Keratinocyte (primary cell): ENCODE data around the gene CHRD. TPM values are rescaled to one million over a fixed set of nuclear protein-coding genes. Genes with fewer than 3 reads are reported as not detected.

Experiments used
- DNase-seq: peaks from one replicate; pipeline ENCODE4 v3.0.0-alpha.2; 2011; ENCODE audit warnings: low read depth, missing footprints, low spot score
- FAIRE-seq: peaks from 2 replicates; lab custom pipeline; 2011; peaks lifted over from hg19 to GRCh38; lab: Jason Lieb, UNC
- H2AFZ ChIP-seq: 2 replicates; pipeline ENCODE4 v1.6.0; 2012; ENCODE audit warnings: low read length, control low read depth, inconsistent platforms; ENCODE audit not compliant: control insufficient read depth
- H3K27ac ChIP-seq: 2 replicates; pipeline ENCODE4 v1.5.1; 2011; ENCODE audit warnings: low read length; ENCODE audit not compliant: control insufficient read depth, insufficient read depth
- H3K27me3 ChIP-seq: 3 replicates; pipeline ENCODE4 v1.6.0; 2011; ENCODE audit warnings: low read length; ENCODE audit not compliant: control insufficient read depth, insufficient read depth; ENCODE audit errors: extremely low read depth
- H3K36me3 ChIP-seq, 2 experiments: 2 replicates in 1 of 2; 3 replicates in 1 of 2; pipeline ENCODE4 v1.5.1; 2011; ENCODE audit warnings: low read length in 2 of 2, mild to moderate bottlenecking in 1 of 2; ENCODE audit not compliant: control insufficient read depth in 2 of 2, insufficient read depth in 2 of 2; ENCODE audit errors: extremely low read depth in 1 of 2
- H3K4me1 ChIP-seq: 3 replicates; pipeline ENCODE4 v1.5.1; 2011; ENCODE audit warnings: low read length; ENCODE audit not compliant: control insufficient read depth, insufficient read depth; ENCODE audit errors: extremely low read depth
- H3K4me2 ChIP-seq: 3 replicates; pipeline ENCODE4 v1.6.0; 2011; ENCODE audit warnings: low read depth, low read length; ENCODE audit not compliant: control insufficient read depth, insufficient read depth; ENCODE audit errors: extremely low read depth
- H3K4me3 ChIP-seq, 3 experiments: fragments of 200-600 bp in 1 of 3; sonication (generic) in 1 of 3; 2 replicates in 2 of 3; 3 replicates in 1 of 3; pipeline ENCODE4 v1.5.1; 2011 to 2016; ENCODE audit warnings: low read length in 3 of 3, mild to moderate bottlenecking in 3 of 3, control low read depth in 2 of 3, inconsistent platforms in 1 of 3, low read depth in 1 of 3, mixed read lengths in 1 of 3, mixed run types in 1 of 3, moderate library complexity in 1 of 3; ENCODE audit not compliant: control insufficient read depth in 2 of 3, insufficient read depth in 2 of 3; ENCODE audit errors: extremely low read depth in 1 of 3
- H3K79me2 ChIP-seq: 2 replicates; pipeline ENCODE4 v1.6.0; 2012; ENCODE audit warnings: low read length; ENCODE audit not compliant: control insufficient read depth, insufficient read depth
- H3K9ac ChIP-seq: 3 replicates; pipeline ENCODE4 v1.6.0; 2011; ENCODE audit warnings: low read length; ENCODE audit not compliant: control insufficient read depth, insufficient read depth; ENCODE audit errors: extremely low read depth
- H3K9me1 ChIP-seq: 3 replicates; pipeline ENCODE4 v1.6.0; 2011; ENCODE audit warnings: low read length; ENCODE audit not compliant: control insufficient read depth, insufficient read depth; ENCODE audit errors: extremely low read depth
- H3K9me3 ChIP-seq: 2 replicates; pipeline ENCODE4 v1.5.1; 2012; ENCODE audit warnings: low read depth, low read length; ENCODE audit not compliant: control insufficient read depth
- H4K20me1 ChIP-seq: 3 replicates; pipeline ENCODE4 v1.6.0; 2011; ENCODE audit warnings: low read length; ENCODE audit not compliant: control insufficient read depth, insufficient read depth; ENCODE audit errors: extremely low read depth
- EZH2 ChIP-seq: IDR thresholded peaks from one replicate; pipeline ENCODE4 v1.6.1; 2012; ENCODE audit warnings: inconsistent platforms, mild to moderate bottlenecking, low read length, moderate library complexity
- dilution Hi-C: fragments of 300-500 bp; cut with MboI; formaldehyde crosslinking; loops from one replicate; pipeline ENCODE4 v1.7.0; 2020; ENCODE audit warnings: low sequenced_read_pairs; ENCODE audit not compliant: extremely low pct_ligation_motif_present
- polyA plus RNA-seq, 5 experiments: library from polyadenylated mRNA; depleted of rRNA in 3 of 5; stranded (reverse) in 3 of 5; stranded (forward) in 1 of 5; unstranded in 1 of 5; fragments of >200 nt; gene quantifications; 1 replicate in 1 of 5; 2 replicates in 3 of 5; 3 replicates in 1 of 5; pipeline versions ENCODE4 v1.2.1 to v1.2.3, GENCODE V29; 2011 to 2012; ENCODE audit warnings: missing spikeins in 2 of 5, low read depth in 1 of 5, low replicate concordance in 1 of 5
- TF ChIP-seq, protein P1 (sequence below), 3 experiments: IDR thresholded peaks in 1 of 3; conservative IDR thresholded peaks in 1 of 3; optimal IDR thresholded peaks in 1 of 3; 2 replicates in 2 of 3; 3 replicates in 1 of 3; pipeline versions ENCODE3 to v1.5.1; 2011; ENCODE audit warnings: low read length in 3 of 3, mild to moderate bottlenecking in 3 of 3, moderate library complexity in 2 of 3, control low read depth in 1 of 3, inconsistent platforms in 1 of 3; ENCODE audit not compliant: insufficient read depth in 2 of 3; ENCODE audit errors: extremely low read depth in 1 of 3

Gene CHRD
- polyA plus RNA-seq, 1 donor (not counting 4 experiments of a cell fraction or from before 2014, with no cell fraction given), result not detected

DNA sequence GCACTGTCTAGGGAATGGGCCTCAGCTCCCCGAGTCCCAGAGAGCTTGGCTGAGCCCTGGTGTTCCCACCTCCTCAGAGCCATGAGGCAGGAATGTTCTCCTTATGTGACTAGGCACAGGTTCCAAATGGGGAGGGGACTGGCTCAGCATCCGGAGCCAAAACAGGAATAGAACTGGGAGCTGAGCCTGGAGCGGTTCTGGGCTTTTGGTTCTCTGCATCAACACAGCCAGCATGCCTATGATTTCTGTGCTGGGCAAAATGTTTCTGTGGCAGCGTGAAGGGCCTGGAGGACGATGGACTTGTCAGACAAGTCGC is 42.5 kb upstream of the CHRD start, which contains the start of gene FAM131A:
Gene FAM131A, plus strand, starts transcription at position 202 of the 316 bp plus-strand sequence. Its CDS starts 31 bp downstream, at position 233.
- H3K4me2 ChIP-seq, result peak within 1 kb of the TSS; percentile 90
- H3K79me2 ChIP-seq, result peaks cover 28% of the 10 kb centered on the region
- peaks cover 19 to 35% of the 10 kb centered on the region in 2 experiments for H3K36me3 ChIP-seq
- dilution Hi-C loops, result no loop called here
- peak within 1 kb of the TSS; percentile 52 to 78 (median 72) for H3K4me3 ChIP-seq
- H3K4me1 ChIP-seq, result peaks cover 88% of the 10 kb centered on the region
- TF ChIP-seq, protein P1, sequence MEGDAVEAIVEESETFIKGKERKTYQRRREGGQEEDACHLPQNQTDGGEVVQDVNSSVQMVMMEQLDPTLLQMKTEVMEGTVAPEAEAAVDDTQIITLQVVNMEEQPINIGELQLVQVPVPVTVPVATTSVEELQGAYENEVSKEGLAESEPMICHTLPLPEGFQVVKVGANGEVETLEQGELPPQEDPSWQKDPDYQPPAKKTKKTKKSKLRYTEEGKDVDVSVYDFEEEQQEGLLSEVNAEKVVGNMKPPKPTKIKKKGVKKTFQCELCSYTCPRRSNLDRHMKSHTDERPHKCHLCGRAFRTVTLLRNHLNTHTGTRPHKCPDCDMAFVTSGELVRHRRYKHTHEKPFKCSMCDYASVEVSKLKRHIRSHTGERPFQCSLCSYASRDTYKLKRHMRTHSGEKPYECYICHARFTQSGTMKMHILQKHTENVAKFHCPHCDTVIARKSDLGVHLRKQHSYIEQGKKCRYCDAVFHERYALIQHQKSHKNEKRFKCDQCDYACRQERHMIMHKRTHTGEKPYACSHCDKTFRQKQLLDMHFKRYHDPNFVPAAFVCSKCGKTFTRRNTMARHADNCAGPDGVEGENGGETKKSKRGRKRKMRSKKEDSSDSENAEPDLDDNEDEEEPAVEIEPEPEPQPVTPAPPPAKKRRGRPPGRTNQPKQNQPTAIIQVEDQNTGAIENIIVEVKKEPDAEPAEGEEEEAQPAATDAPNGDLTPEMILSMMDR (optimal IDR thresholded peaks at IDR 0.05 in 1 of 3, IDR thresholded peaks at IDR 0.05 in 1 of 3, conservative IDR thresholded peaks at IDR 0.05 in 1 of 3; ENCODE audit: extremely low read depth in 1 of 3, insufficient read depth in 2 of 3, low read length in 3 of 3), result no peak
- no peak for TF ChIP-seq EZH2
- DNase-seq (no peak), FAIRE-seq (no peak)
- H3K27ac ChIP-seq, result peak within 1 kb of the TSS; percentile 85
- peaks cover 13% of the 10 kb centered on the region for H4K20me1 ChIP-seq
- H3K27me3 ChIP-seq, result no peaks in the 10 kb centered on the region
- peak within 1 kb of the TSS; percentile 88 for H3K9ac ChIP-seq
- H2AFZ ChIP-seq, result no peak within 1 kb of the TSS
- H3K9me1 ChIP-seq, result peaks cover 4% of the 10 kb centered on the region
- H3K9me3 ChIP-seq, result no peaks in the 10 kb centered on the region

DNA sequence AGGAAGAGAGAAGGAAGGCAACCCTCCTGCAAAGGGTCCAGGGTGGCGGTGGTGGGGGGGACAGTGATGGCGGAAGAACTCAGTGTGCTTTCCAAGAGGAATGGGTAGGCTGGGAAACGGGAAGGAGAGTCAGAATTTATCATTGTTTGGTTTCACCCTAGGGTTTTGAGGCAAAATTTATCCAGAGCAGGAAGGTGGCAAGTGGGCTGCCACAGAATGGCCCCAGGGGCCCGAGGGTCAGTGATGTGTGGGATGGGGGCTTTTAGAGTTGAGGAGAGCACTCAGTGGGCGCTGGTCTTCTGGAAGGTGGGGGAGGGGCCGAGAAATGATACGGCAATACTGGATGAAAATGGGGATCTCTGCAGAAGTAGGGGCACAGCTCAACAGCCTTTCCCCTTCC is 41.9 kb upstream of the CHRD start:
- H3K9me1 ChIP-seq, result peaks cover 4% of the 10 kb centered on the region
- H3K9me3 ChIP-seq, result no peaks in the 10 kb centered on the region
- peak overlapping the region; percentile 66 for H3K9ac ChIP-seq
- DNase-seq, result no peak
- no peak overlapping the region for H3K27ac ChIP-seq
- dilution Hi-C loops, result no loop called here
- peaks cover 82% of the 10 kb centered on the region for H3K4me1 ChIP-seq
- H2AFZ ChIP-seq, result no peak overlapping the region
- peak overlapping the region in 1 of 3 experiments; percentile 4 for H3K4me3 ChIP-seq
- no peaks in the 10 kb centered on the region for H3K27me3 ChIP-seq
- peak overlapping the region; percentile 90 for H3K4me2 ChIP-seq
- H3K36me3 ChIP-seq, result peaks cover 21 to 35% of the 10 kb centered on the region in 2 experiments
- H3K79me2 ChIP-seq, result peaks cover 26% of the 10 kb centered on the region
- TF ChIP-seq EZH2, result no peak
- TF ChIP-seq, protein P1 (optimal IDR thresholded peaks at IDR 0.05 in 1 of 3, IDR thresholded peaks at IDR 0.05 in 1 of 3, conservative IDR thresholded peaks at IDR 0.05 in 1 of 3; ENCODE audit: extremely low read depth in 1 of 3, insufficient read depth in 2 of 3, low read length in 3 of 3), result no peak
- H4K20me1 ChIP-seq, result peaks cover 13% of the 10 kb centered on the region
- no peak for FAIRE-seq
